SU-DHL-6 (cell line): ENCODE data around the gene NFKBIZ.
"Not testable (repeated sequence)": the region's sequence is repeated elsewhere in the genome, so short reads cannot be mapped to it uniquely, and the experiment has no call there.

ENCODE experiments used
- H2AFZ ChIP-seq: fragments of 200-600 bp; sonication (generic); 2 replicates; pipeline ENCODE4 v1.6.1; 2014; ENCODE audit warnings: low read depth, mild to moderate bottlenecking, moderate library complexity, mixed read lengths, antibody characterized with exemption, low read length; ENCODE audit not compliant: severe bottlenecking
- H3F3A ChIP-seq: fragments of 200-600 bp; shearing (Covaris generic); 2 replicates; pipeline ENCODE4 v1.6.0; 2016; ENCODE audit warnings: antibody characterized with exemption, mild to moderate bottlenecking; ENCODE audit not compliant: insufficient read depth
- H3K27ac ChIP-seq: fragments of 200-600 bp; sonication (generic); 2 replicates; pipeline ENCODE4 v1.5.1; 2016; ENCODE audit warnings: low read depth, mild to moderate bottlenecking, low read length, moderate library complexity, mixed read lengths
- H3K27me3 ChIP-seq: fragments of 200-600 bp; sonication (generic), shearing (Covaris generic); 2 replicates; pipeline ENCODE4 v1.6.0; 2014; ENCODE audit warnings: mild to moderate bottlenecking, low read length
- H3K36me3 ChIP-seq: fragments of 200-600 bp; sonication (generic); 2 replicates; pipeline ENCODE4 v1.6.1; 2014; ENCODE audit warnings: mild to moderate bottlenecking, low read length, mixed read lengths
- H3K4me2 ChIP-seq: fragments of 300-600, 200-600 bp; shearing (Covaris generic), sonication (generic); 2 replicates; pipeline ENCODE4 v1.6.0; 2014; ENCODE audit warnings: low read length, low read depth, mild to moderate bottlenecking; ENCODE audit not compliant: poor library complexity, severe bottlenecking
- H3K4me3 ChIP-seq: fragments of 200-600 bp; sonication (generic); 2 replicates; pipeline ENCODE4 v1.5.1; 2014; ENCODE audit warnings: antibody characterized with exemption, low read length, mild to moderate bottlenecking, mixed read lengths; ENCODE audit not compliant: insufficient read depth, poor library complexity, severe bottlenecking
- H3K79me2 ChIP-seq: fragments of 200-600 bp; sonication (generic); 2 replicates; pipeline ENCODE4 v1.6.1; 2014; ENCODE audit warnings: mild to moderate bottlenecking, low read length, moderate library complexity; ENCODE audit not compliant: insufficient read depth
- H3K9ac ChIP-seq: fragments of 200-600 bp; sonication (generic); 2 replicates; pipeline ENCODE4 v1.7.0; 2014; ENCODE audit warnings: mild to moderate bottlenecking, low read length
- H3K9me2 ChIP-seq: fragments of 200-600 bp; sonication (generic); replicated peaks from 2 replicates; pipeline ENCODE4 v1.6.1; 2014; ENCODE audit warnings: low read length; ENCODE audit not compliant: insufficient read depth
- H3K9me3 ChIP-seq: fragments of 200-600 bp; sonication (generic); 2 replicates; pipeline ENCODE4 v1.6.1; 2014; ENCODE audit warnings: low read length, mixed read lengths; ENCODE audit not compliant: insufficient read depth
- H4K20me1 ChIP-seq: fragments of 200-600 bp; sonication (generic); 2 replicates; pipeline ENCODE4 v1.6.1; 2014; ENCODE audit warnings: low read depth, mild to moderate bottlenecking, antibody characterized with exemption, low read length, moderate library complexity, mixed read lengths
- EZH2phosphoT487 ChIP-seq: fragments of 200-600 bp; sonication (generic), shearing (Covaris generic); conservative IDR thresholded peaks from 2 replicates; pipeline ENCODE4 v1.6.1; 2018; ENCODE audit warnings: mild to moderate bottlenecking, antibody characterized with exemption, low read length, moderate library complexity, mixed read lengths
- TF ChIP-seq, protein P1 (sequence below): fragments of 200-600 bp; sonication (generic); IDR thresholded peaks from one replicate; pipeline ENCODE4 v1.5.1; 2017; ENCODE audit warnings: antibody characterized with exemption, mild to moderate bottlenecking, low read length, moderate library complexity; ENCODE audit not compliant: insufficient read depth, poor library complexity, severe bottlenecking

The NFKBIZ gene

DNA sequence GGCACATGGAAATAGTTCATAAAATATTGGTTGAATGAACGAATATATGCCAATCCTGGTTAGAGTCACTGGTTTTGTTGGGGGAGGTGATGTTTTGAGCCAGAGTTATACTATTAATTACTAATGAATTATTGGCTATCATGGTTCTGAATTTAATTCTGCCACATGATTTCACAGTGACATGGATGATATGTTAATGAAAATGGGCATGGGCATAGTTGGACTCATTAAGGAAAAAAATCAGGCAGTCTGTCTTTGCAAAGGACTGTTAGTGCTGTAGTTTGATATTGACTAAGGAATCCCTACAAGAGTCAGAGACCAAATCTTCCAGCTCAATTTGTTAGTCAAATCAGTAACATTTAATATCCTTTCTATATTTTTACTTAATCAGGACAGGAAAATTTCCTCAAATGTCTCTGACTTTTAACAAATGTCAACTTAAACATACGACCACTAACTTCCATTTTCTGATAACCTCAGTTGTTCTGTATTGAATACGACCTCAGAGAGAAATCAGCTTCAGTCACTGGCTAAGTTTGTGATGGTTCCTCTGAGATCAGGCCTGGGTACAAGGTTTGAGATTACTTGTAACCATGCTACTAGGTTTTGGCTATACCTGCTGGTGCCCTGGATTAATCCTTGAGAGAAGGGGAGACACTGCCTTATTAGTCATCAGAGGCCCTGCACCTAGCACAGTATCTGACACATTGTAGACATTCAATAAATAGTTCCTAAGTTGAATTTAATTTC is 13.3 kb downstream of the NFKBIZ start:
- no peak for TF ChIP-seq EZH2phosphoT487
- TF ChIP-seq, protein P1, sequence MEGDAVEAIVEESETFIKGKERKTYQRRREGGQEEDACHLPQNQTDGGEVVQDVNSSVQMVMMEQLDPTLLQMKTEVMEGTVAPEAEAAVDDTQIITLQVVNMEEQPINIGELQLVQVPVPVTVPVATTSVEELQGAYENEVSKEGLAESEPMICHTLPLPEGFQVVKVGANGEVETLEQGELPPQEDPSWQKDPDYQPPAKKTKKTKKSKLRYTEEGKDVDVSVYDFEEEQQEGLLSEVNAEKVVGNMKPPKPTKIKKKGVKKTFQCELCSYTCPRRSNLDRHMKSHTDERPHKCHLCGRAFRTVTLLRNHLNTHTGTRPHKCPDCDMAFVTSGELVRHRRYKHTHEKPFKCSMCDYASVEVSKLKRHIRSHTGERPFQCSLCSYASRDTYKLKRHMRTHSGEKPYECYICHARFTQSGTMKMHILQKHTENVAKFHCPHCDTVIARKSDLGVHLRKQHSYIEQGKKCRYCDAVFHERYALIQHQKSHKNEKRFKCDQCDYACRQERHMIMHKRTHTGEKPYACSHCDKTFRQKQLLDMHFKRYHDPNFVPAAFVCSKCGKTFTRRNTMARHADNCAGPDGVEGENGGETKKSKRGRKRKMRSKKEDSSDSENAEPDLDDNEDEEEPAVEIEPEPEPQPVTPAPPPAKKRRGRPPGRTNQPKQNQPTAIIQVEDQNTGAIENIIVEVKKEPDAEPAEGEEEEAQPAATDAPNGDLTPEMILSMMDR: no peak
- H3F3A ChIP-seq: peaks cover 87% of the 10 kb centered on the region
- no peaks in the 10 kb centered on the region for H3K9me3 ChIP-seq
- H3K4me3 ChIP-seq: no peak overlapping the region
- peaks cover 9% of the 10 kb centered on the region; the same call in 1 of the 2 replicates for H4K20me1 ChIP-seq
- H3K27me3 ChIP-seq: no peaks in the 10 kb centered on the region
- no peak overlapping the region for H3K9ac ChIP-seq
- no peaks in the 10 kb centered on the region for H3K9me2 ChIP-seq
- H2AFZ ChIP-seq: no peak overlapping the region
- no peak overlapping the region for H3K4me2 ChIP-seq
- H3K36me3 ChIP-seq: peaks cover 38% of the 10 kb centered on the region
- H3K27ac ChIP-seq: peak overlapping the region; percentile 6; the same call in 1 of the 2 replicates
- H3K79me2 ChIP-seq: no peaks in the 10 kb centered on the region

DNA sequence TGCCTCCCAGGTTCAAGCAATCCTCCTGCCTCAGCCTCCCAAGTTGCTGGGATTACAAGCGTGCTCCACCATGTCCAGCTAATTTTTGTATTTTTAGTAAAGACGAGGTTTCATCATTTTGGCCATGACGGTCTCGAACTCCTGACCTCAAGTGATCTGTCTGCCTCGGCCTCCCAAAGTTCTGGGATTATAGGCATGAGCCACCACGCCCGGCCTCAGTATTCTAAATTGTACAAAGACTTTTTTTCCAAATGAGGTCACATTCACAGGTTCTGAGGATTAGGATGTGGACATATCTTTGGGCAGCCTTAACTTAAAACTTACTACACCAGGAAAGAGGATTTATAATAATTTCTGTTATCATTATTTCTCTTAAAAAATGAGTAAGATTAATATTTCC is 15.6 kb downstream of the NFKBIZ start:
- Histone ChIP-seq H3F3A (peaks cover 74% of the 10 kb centered on the region), H3K27ac (peak overlapping the region; percentile 5; the same call in 1 of the 2 replicates), H3K36me3 (peaks cover 15% of the 10 kb centered on the region; the same call in 1 of the 2 replicates)
- not testable (repeated sequence) for H2AFZ ChIP-seq, H3K4me2 ChIP-seq, H3K4me3 ChIP-seq, H3K9ac ChIP-seq, H3K27me3 ChIP-seq, H3K79me2 ChIP-seq, H3K9me3 ChIP-seq, H4K20me1 ChIP-seq, H3K9me2 ChIP-seq

DNA sequence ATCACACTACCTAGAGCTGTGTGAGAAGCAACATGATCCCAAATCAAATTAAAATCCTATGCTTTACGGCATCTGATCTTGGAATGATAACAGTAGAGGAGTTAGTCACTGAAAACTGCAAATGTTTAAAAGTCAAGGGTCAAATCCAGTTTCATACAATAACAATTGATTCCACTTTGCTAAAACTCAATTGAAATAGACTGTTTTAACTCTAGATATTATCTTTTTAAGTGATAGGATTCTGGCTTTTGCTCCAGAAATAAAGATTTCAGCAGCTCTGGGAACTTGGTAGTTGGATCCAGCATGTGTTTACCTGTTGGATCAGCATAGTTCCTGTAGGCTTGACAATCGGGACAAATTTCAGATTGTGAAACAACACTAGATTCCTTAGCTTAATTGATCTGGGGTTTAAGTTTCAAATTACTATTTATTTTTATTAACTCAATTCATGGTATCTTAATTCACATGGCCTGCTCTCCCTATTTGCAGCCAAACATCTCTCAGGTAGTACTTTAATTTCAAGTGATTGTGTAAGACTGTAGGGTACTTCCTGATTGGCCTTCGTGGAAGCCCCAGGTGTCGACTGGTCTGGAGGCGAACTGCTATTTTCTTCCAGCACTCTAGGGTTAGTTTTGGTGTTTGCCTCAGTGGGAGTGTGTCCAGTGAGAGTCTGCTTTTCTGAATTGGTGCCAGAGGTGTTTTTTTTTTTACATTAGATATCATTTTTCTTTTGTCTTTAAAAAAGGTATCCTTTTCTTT is 16.6 kb downstream of the NFKBIZ start:
- TF ChIP-seq, protein P1: no peak
- TF ChIP-seq EZH2phosphoT487: no peak
- H3K36me3 ChIP-seq: peaks cover 14% of the 10 kb centered on the region; the same call in 1 of the 2 replicates
- H3K4me3 ChIP-seq: no peak overlapping the region
- no peaks in the 10 kb centered on the region for H3K79me2 ChIP-seq
- H3K4me2 ChIP-seq: no peak overlapping the region
- no peak overlapping the region for H2AFZ ChIP-seq
- no peaks in the 10 kb centered on the region for H3K27me3 ChIP-seq
- peak overlapping the region; percentile 5; the same call in 1 of the 2 replicates for H3K27ac ChIP-seq
- H4K20me1 ChIP-seq: 0 out of 2 replicates have a peak, but pooled peaks cover 6% of the 10 kb centered on the region
- H3K9me3 ChIP-seq: no peaks in the 10 kb centered on the region
- H3K9ac ChIP-seq: no peak overlapping the region
- no peaks in the 10 kb centered on the region for H3K9me2 ChIP-seq
- peaks cover 66% of the 10 kb centered on the region for H3F3A ChIP-seq
